Smooth muscle cell (in vitro differentiated cells): ENCODE measurements around the gene ASIC4. TPM values are rescaled to one million over a fixed set of nuclear protein-coding genes. Genes with fewer than 3 reads are reported as not detected.

Experiments used
- DNase-seq: peaks from one replicate; lab custom pipeline; 2025; ENCODE audit not compliant: unreplicated experiment; lab: John Stamatoyannopoulos, UW
- H2AFZ ChIP-seq: fragments of 200-600 bp; sonication (generic); 2 replicates; pipeline ENCODE4 v1.6.0; 2016; ENCODE audit warnings: antibody characterized with exemption, low read depth, mild to moderate bottlenecking
- H3F3A ChIP-seq: fragments of 200-600 bp; sonication (generic); 2 replicates; pipeline ENCODE4 v1.6.0; 2017; ENCODE audit warnings: antibody characterized with exemption, low read depth
- H3K27ac ChIP-seq: fragments of 200-600 bp; sonication (generic); 2 replicates; pipeline ENCODE4 v1.5.1; 2016; ENCODE audit warnings: low read depth, mild to moderate bottlenecking
- H3K27me3 ChIP-seq: fragments of 200-600 bp; sonication (generic); 2 replicates; pipeline ENCODE4 v1.6.1; 2016; ENCODE audit warnings: low read depth, mild to moderate bottlenecking
- H3K36me3 ChIP-seq: fragments of 200-600 bp; sonication (generic); 2 replicates; pipeline ENCODE4 v1.5.1; 2016; ENCODE audit warnings: low read depth
- H3K4me1 ChIP-seq: fragments of 200-600 bp; sonication (generic); 2 replicates; pipeline ENCODE4 v1.5.1; 2016; ENCODE audit warnings: low read depth
- H3K4me2 ChIP-seq: fragments of 200-600 bp; sonication (generic); 2 replicates; pipeline ENCODE4 v1.6.0; 2016; ENCODE audit warnings: mild to moderate bottlenecking
- H3K4me3 ChIP-seq: fragments of 200-600 bp; sonication (generic); 2 replicates; pipeline ENCODE4 v1.5.1; 2016; ENCODE audit warnings: mild to moderate bottlenecking
- H3K79me2 ChIP-seq: fragments of 200-600 bp; sonication (generic); 2 replicates; pipeline ENCODE4 v1.6.0; 2016; ENCODE audit warnings: low read depth, mild to moderate bottlenecking
- H3K9ac ChIP-seq: fragments of 200-600 bp; sonication (generic); 2 replicates; pipeline ENCODE4 v1.6.0; 2016; ENCODE audit warnings: low read depth
- H3K9me3 ChIP-seq: fragments of 200-600 bp; sonication (generic); replicated peaks from 2 replicates; pipeline ENCODE4 v1.5.1; 2016; ENCODE audit warnings: low read depth
- H4K20me1 ChIP-seq: fragments of 200-600 bp; sonication (generic); 2 replicates; pipeline ENCODE4 v1.6.0; 2016; ENCODE audit warnings: low read depth
- CTCF ChIP-seq: fragments of 200-600 bp; sonication (generic); IDR thresholded peaks from 2 replicates; pipeline ENCODE4 v1.5.1; 2017; ENCODE audit warnings: borderline replicate concordance, mild to moderate bottlenecking, antibody characterized with exemption; ENCODE audit not compliant: insufficient read depth, poor library complexity, severe bottlenecking
- WGBS: methylation state at CpG from one replicate; pipeline ENCODE4 v1.1.7; 2016; ENCODE audit warnings: low lambda C conversion rate; 5-methylcytosine and 5-hydroxymethylcytosine counted together
- polyA plus RNA-seq: library from polyadenylated mRNA; unstranded; fragments of >200 nt; fragmentation: Nextera tagmentation; extraction: Ambion mirVana; gene quantifications from 2 replicates; pipeline ENCODE4 v1.2.1, GENCODE V29; 2016
- total RNA-seq: library from RNA; depleted of rRNA; stranded (reverse); fragments of >200 nt; gene quantifications from 2 replicates; pipeline ENCODE4 v1.2.3, GENCODE V29; 2014

Gene ASIC4
- total and polyA plus RNA-seq, 2 experiments from 2014 or later, result 0.32 to 0.49 TPM

GRCh38 chr2:219496825-219497494 is 17.3 kb upstream of the ASIC4 start:
- Histone ChIP-seq H3K79me2 (peaks cover 4% of the 10 kb centered on the region), H3K36me3 (no peaks in the 10 kb centered on the region), H3K9ac (no peak overlapping the region), H3K27me3 (peaks cover 20% of the 10 kb centered on the region), H3F3A (no peaks in the 10 kb centered on the region), H4K20me1 (no peaks in the 10 kb centered on the region), H3K4me2 (peak overlapping the region; percentile 89), H3K27ac (no peak overlapping the region), H2AFZ (no peak overlapping the region), H3K4me3 (no peak overlapping the region), H3K9me3 (no peaks in the 10 kb centered on the region), H3K4me1 (peaks cover 13% of the 10 kb centered on the region)
- DNase-seq, result no peak
- WGBS, result 26% methylated on average over 61 of the region's 61 CpGs
- no peak for TF ChIP-seq CTCF

GRCh38 chr2:219497495-219498279 is 16.6 kb upstream of the ASIC4 start:
- 6% methylated on average over 59 of the region's 59 CpGs for WGBS
- Histone ChIP-seq H3K4me1 (peaks cover 13% of the 10 kb centered on the region), H2AFZ (peak overlapping the region; percentile 67), H3K9ac (no peak overlapping the region), H3K27me3 (peaks cover 16% of the 10 kb centered on the region), H4K20me1 (no peaks in the 10 kb centered on the region), H3F3A (no peaks in the 10 kb centered on the region), H3K27ac (peak overlapping the region; percentile 73), H3K36me3 (no peaks in the 10 kb centered on the region), H3K4me2 (peak overlapping the region; percentile 89), H3K4me3 (peak overlapping the region; percentile 73), H3K79me2 (peaks cover 4% of the 10 kb centered on the region), H3K9me3 (no peaks in the 10 kb centered on the region)
- no peak for TF ChIP-seq CTCF
- peak; percentile 72 for DNase-seq

- Histone ChIP-seq H3K79me2 (peaks cover 4% of the 10 kb centered on the region), H3K4me3 (peak within 1 kb of the TSS; percentile 73), H4K20me1 (no peaks in the 10 kb centered on the region), H3K4me2 (peak within 1 kb of the TSS; percentile 89), H3K27ac (peak within 1 kb of the TSS; percentile 73), H3K36me3 (no peaks in the 10 kb centered on the region), H3K9ac (peak within 1 kb of the TSS; percentile 96), H3K4me1 (peaks cover 13% of the 10 kb centered on the region), H2AFZ (peak within 1 kb of the TSS; percentile 67), H3K27me3 (peaks cover 16% of the 10 kb centered on the region), H3F3A (no peaks in the 10 kb centered on the region), H3K9me3 (no peaks in the 10 kb centered on the region)
- WGBS, result under 1% methylated on average over 43 of the region's 49 CpGs
- no peak for TF ChIP-seq CTCF
- DNase-seq, result peak; percentile 78
These were observed 15.8 kb upstream of the ASIC4 start, which contains the start of gene GMPPA for GRCh38 chr2:219498280-219499057. TSS of gene GMPPA (plus strand) at chr2:219498891. CDS start at chr2:219499976, 1,085 bp downstream.
